ENCODE data around the gene STARD13. TPM values are rescaled to one million over a fixed set of nuclear protein-coding genes. Genes with fewer than 3 reads are reported as not detected.

The STARD13 gene
- total and polyA plus RNA-seq, 8 donors, result 7.8 to 29.4 (median 16.2) TPM

- DNase-seq (no peak), FAIRE-seq (no peak), ATAC-seq (no peak)
- Histone ChIP-seq H3K4me1 (no peaks in the 10 kb centered on the region), H3K36me3 (no peaks in the 10 kb centered on the region), H3K9me3 (no peaks in the 10 kb centered on the region), H3K27me3 (no peaks in the 10 kb centered on the region), H3K27ac (peak overlapping the region in 1 of 4 donors; percentile 17), H3K4me3 (no peak overlapping the region)
- no peak for TF ChIP-seq CTCF (IDR thresholded peaks at IDR 0.05)
- WGBS, 2 donors, result 75 to 76% methylated on average over 11 of the region's 11 CpGs
- intact Hi-C loops (cut with DNase I), result no loop called here
Observed at GRCh38 chr13:33321686-33322542, 36.4 kb upstream of the STARD13 start.

GRCh38 chr13:33319859-33320258 is 34.3 kb upstream of the STARD13 start:
- ATAC-seq (no peak), DNase-seq (no peak), FAIRE-seq (no peak)
- intact Hi-C loops (cut with DNase I), result no loop called here
- H3K27ac ChIP-seq, result no peak overlapping the region
- no peak overlapping the region for H3K4me3 ChIP-seq
- H3K9me3 ChIP-seq, result no peaks in the 10 kb centered on the region
- 97 to 100% methylated on average over 1 of the region's 1 CpG for WGBS, 2 donors
- no peaks in the 10 kb centered on the region for H3K4me1 ChIP-seq
- no peak for TF ChIP-seq CTCF (IDR thresholded peaks at IDR 0.05)
- no peaks in the 10 kb centered on the region for H3K27me3 ChIP-seq
- no peaks in the 10 kb centered on the region for H3K36me3 ChIP-seq

DNA sequence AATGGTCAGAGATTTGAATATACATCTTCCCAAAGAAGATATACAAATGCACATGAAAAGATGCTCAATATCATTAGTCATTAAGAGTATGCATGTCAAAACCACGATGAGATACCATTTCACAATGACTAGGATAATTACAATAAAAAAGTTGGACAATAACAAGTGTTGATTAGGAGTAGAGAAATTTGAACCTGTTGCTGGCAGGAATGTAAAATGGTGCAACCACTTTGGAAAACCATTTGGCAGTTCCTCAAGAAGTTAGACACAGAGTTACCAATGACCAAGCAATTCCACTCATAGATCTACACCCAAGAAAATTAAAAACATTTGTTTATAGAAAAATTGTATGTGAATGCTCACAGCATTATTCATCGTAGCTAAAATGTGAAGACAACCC is 33.2 kb upstream of the STARD13 start:
- WGBS, 2 donors, result 85 to 90% methylated on average over 2 of the region's 2 CpGs
- Histone ChIP-seq H3K27ac (no peak overlapping the region), H3K27me3 (no peaks in the 10 kb centered on the region), H3K9me3 (no peaks in the 10 kb centered on the region), H3K4me3 (no peak overlapping the region), H3K36me3 (no peaks in the 10 kb centered on the region), H3K4me1 (no peaks in the 10 kb centered on the region)
- intact Hi-C loops (cut with DNase I), result no loop called here
- DNase-seq (no peak), FAIRE-seq (no peak), ATAC-seq (no peak)
- no peak for TF ChIP-seq CTCF (IDR thresholded peaks at IDR 0.05)

DNA sequence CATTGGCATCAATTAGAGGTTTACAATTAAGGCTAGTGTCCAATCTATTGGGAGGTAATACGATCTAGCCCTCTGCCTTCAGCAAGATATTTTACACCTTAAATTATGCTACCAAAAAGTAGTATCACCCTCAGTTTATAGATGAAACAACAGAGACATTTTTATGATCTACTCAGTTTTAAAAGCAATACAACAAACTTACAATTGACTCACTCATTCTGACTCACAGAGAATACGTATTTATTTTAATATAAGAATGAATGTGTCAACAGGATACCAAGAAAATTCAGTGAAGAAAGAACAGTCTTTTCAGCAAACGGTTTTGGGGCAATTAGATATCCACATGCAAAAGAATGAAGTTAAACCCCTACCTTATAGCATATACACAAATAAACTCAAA is 32.5 kb upstream of the STARD13 start:
- ATAC-seq (no peak), FAIRE-seq (no peak), DNase-seq (no peak)
- H3K4me3 ChIP-seq, result no peak overlapping the region
- H3K9me3 ChIP-seq, result no peaks in the 10 kb centered on the region
- H3K4me1 ChIP-seq, result no peaks in the 10 kb centered on the region
- intact Hi-C loops (cut with DNase I), result no loop called here
- H3K27me3 ChIP-seq, result no peaks in the 10 kb centered on the region
- TF ChIP-seq CTCF (IDR thresholded peaks at IDR 0.05), result no peak
- no peaks in the 10 kb centered on the region for H3K36me3 ChIP-seq
- H3K27ac ChIP-seq, result no peak overlapping the region
- 95 to 97% methylated on average over 3 of the region's 3 CpGs for WGBS, 2 donors

GRCh38 chr13:33316890-33317289 is 31.3 kb upstream of the STARD13 start:
- H3K36me3 ChIP-seq, result no peaks in the 10 kb centered on the region
- H3K27me3 ChIP-seq, result no peaks in the 10 kb centered on the region
- DNase-seq (no peak), ATAC-seq (no peak), FAIRE-seq (no peak)
- H3K4me1 ChIP-seq, result no peaks in the 10 kb centered on the region
- no peaks in the 10 kb centered on the region for H3K9me3 ChIP-seq
- H3K4me3 ChIP-seq, result no peak overlapping the region
- no peak overlapping the region for H3K27ac ChIP-seq
- WGBS, 2 donors, result 89 to 97% methylated on average over 1 of the region's 1 CpG
- no peak for TF ChIP-seq CTCF (IDR thresholded peaks at IDR 0.05)
- intact Hi-C loops (cut with DNase I), result no loop called here
